ENCODE results near the gene SLC22A6. TPM values are rescaled to one million over a fixed set of nuclear protein-coding genes. Genes with fewer than 3 reads are reported as not detected.

Gene SLC22A6
- total RNA-seq, 1 experiment from 2014 or later, result not detected

DNA sequence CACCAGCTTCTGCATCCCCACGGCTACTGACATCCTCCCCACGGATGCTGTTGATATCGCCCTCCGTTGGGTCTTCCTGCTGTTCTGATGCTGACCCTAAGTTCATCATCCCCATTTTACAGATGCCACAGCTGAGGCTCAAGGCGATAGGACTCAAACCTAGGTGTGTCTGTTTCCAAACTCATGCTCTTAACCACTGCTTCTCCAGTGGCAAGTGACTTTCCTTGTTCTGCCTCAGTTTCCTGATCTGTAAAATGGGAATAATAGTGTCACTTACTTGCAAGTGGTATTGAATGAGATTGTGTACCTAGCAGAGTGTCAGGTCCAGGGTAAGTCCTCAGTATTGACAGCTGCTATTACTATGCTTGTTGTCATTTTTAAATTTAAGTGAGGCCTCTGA lies 14.4 kb upstream of the SLC22A6 start:
- in situ Hi-C loops (cut with HindIII; ENCODE audit: low pct_unique_long_range_greater_than_20kb, low sequenced_read_pairs), result no loop called here
- DNase-seq (ENCODE audit: low read depth), result no peak

DNA sequence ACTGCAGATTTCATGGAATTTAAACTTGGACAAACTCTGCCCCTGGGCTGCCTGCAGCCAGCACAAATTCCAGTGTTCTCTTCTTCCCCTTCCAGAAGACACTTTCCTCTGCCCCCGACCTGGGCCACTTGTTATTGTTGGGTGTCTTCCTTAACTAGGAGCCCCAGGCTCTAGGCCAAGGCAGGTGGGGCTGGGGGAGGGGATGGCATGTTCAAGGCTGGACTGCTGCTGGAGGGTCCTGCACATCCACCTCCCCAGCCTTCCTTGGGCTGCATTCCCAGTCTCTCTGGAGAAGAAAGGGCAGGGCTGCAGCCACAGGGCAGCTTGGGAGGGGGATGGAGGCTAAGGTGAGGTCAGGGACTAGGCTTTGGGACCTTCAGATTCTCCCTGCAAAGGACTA lies 11.5 kb upstream of the SLC22A6 start:
- in situ Hi-C loops (cut with HindIII; ENCODE audit: low pct_unique_long_range_greater_than_20kb, low sequenced_read_pairs), result no loop called here
- no peak for DNase-seq (ENCODE audit: low read depth)

DNA sequence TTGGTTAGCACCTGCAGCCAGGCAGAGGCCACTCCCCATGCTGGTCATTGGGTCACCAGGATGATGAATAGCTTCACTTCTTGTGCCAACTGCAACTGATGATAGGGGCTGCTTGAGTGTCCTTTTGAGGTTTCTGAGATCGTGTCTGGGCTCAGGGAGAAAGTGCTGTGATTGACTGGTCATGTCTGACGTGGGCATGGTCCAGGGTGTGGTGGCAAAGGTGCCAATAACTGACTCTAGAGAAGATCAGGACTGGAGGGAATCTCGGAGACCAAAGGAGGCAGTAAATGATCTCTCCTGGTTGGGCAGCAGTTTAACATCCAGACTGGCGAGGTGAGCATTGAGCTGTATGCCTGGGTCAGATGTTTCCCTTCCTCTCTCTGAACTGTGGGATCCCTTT lies 10.0 kb upstream of the SLC22A6 start:
- in situ Hi-C loops (cut with HindIII; ENCODE audit: low pct_unique_long_range_greater_than_20kb, low sequenced_read_pairs), result no loop called here

DNA sequence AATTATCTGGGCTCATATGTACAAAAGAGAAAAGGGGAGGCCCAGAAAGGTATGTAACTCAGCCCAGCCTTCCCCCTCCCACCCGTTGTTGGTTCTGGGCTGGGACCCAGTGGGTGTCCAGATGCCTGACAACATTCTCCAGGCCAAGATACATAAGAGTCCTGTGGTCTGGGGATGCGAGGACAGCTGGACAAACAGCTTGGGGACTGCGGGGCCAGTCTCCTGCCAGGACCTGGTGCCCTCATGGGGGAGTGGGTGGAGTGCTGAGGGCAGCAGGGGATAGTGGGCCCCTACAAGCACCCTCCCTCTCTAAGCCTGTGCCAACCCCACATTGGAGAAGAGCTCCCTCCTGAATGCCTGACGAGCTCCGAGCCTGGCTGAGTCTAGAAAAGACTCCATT lies 3.5 kb upstream of the SLC22A6 start:
- DNase-seq (ENCODE audit: low read depth), result no peak
- in situ Hi-C loops (cut with HindIII; ENCODE audit: low pct_unique_long_range_greater_than_20kb, low sequenced_read_pairs), result no loop called here

More for the DNA sequence above, 10.0 kb upstream of the SLC22A6 start:
- no peak for DNase-seq (ENCODE audit: low read depth)

DNA sequence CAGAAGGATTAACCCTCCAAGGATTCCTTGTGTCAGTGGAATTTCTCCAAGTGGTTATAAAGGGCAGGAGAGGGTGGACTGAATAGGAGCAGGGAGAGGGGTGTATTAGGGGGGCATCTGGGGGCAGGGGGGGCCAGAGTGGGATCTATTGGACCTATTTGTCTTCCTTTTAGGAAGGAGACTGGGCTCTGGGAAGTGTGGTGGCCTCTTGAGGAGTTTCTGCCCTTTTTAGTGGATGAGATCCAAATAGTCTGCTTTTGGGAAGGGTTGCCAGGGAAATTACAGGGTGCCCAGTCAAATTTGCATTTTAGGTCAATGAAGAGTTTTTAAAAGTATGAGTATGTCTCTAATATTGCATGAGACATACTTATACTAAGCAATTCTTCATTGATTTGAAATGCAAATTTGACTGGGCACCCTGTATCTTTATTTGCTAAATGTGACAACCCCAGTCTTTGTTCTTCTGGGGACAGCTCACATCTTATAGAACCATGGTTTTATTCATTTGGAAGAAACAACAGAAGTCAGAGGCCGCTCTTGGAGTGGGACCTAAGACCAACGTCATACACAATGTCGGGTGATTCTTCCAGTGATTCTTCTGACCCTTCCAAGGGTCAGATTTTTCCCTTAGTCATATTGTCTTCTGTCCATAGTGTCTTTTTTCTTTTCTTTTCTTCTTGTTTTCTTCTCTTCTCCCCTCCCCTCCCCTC lies 429 bp upstream of the SLC22A6 start:
- in situ Hi-C loops (cut with HindIII; ENCODE audit: low pct_unique_long_range_greater_than_20kb, low sequenced_read_pairs), result no loop called here
- no peak for DNase-seq (ENCODE audit: low read depth)

DNA sequence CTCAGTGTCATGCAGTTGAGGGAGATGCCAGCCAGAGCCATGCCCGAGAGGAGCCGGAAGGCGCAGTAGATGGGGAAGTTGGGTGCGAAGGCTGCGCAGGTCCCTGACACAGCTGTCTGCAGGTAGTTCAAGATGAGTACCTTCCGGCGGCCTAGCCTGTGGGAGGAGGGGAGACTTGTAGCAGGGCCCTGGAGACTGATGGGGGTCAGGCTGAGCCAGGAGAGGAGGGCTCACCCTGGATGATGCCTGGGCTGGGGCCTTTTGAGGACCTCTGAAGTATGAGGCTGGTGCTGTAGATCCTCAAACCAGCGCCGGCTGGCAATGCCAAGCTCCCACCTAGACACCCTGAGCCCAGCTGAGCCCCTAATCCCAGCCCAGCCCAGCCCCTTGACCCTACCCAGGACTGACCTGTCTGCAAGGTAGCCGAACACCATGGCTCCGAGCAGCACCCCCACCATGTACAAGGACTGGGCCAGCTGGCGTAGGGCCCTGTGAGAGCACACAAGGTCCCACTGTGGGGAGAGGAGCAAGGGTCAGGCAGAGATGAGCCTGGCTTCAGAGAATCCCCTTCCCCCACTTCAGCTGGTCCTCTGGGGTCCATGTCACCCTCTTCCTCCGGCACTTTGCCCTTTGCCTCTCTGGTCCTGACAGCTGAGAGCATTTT lies 1.1 kb downstream of the SLC22A6 start:
- DNase-seq (ENCODE audit: low read depth), result no peak
- in situ Hi-C loops (cut with HindIII; ENCODE audit: low pct_unique_long_range_greater_than_20kb, low sequenced_read_pairs), result no loop called here

DNA sequence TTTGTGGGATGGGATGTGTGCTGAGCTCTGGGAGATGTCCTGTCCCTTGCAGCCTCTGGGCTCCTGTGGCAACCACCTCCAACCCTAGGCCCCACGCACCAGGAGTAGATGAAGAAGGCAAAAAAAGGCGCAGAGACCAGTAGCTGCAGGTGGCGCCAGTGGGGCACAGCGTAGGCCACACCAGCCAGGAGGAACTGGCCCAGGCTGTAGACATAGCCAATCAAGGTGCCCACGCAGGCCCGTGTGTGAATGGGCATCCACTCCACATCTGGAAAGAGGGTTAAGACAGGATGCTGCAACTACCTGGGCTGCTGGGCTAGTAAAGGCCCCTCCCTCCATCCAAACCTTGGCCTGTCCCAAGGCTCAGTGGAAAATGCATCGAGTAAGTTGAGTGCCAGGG lies 3.0 kb downstream of the SLC22A6 start:
- DNase-seq (ENCODE audit: low read depth), result no peak
- in situ Hi-C loops (cut with HindIII; ENCODE audit: low pct_unique_long_range_greater_than_20kb, low sequenced_read_pairs), result no loop called here

DNA sequence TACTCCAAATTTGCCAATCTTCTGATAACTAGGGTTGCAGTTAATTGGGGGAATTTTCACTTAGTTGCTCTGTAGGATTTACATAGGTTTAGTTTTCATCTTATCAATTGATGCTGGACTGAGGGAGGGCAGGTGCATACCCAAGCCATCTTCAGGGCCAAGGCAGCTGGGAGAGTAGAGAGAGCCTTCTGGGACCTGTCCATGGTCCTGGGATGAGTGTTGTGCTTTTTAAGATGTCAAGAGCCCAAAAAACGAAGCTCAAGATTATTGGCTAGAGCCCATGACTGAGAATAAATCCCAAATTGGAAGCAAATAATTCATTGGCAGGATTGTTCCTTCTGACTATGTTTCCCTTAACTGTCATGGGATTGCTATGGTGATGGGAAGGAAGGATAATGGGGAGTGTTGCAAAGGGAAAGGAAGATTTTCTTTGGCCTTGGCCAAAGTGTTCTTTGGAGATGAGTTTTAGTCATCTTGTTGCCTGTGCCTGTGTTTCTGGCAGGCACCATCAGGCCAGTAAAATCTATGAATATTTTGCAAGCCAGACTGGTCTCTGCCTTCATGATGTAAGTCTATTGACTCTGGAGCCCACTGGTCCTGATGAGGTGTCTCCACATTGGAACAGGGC lies 4.5 kb downstream of the SLC22A6 start:
- in situ Hi-C loops (cut with HindIII; ENCODE audit: low pct_unique_long_range_greater_than_20kb, low sequenced_read_pairs), result no loop called here
- DNase-seq (ENCODE audit: low read depth), result no peak

DNA sequence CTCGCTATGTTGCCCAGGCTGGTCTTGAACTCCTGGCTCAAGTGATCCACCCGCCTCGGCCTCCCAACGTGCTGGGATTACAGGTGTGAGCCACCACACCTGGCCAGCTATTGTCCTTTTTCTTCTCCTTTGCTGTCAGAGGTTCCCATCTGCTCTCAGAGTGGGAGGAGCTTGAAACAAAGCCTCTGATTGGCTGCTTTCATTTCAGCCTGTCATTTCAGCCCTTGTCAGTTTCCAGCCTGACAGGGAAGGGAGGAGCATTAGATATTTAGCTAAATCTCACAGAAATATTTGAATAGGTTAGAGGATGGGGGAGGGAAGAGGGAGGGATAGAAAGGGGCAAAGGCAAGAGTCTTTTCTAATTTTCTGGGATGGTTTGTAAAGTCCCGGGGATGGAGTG lies 8.7 kb downstream of the SLC22A6 start:
- in situ Hi-C loops (cut with HindIII; ENCODE audit: low pct_unique_long_range_greater_than_20kb, low sequenced_read_pairs), result no loop called here
- no peak for DNase-seq (ENCODE audit: low read depth)

DNA sequence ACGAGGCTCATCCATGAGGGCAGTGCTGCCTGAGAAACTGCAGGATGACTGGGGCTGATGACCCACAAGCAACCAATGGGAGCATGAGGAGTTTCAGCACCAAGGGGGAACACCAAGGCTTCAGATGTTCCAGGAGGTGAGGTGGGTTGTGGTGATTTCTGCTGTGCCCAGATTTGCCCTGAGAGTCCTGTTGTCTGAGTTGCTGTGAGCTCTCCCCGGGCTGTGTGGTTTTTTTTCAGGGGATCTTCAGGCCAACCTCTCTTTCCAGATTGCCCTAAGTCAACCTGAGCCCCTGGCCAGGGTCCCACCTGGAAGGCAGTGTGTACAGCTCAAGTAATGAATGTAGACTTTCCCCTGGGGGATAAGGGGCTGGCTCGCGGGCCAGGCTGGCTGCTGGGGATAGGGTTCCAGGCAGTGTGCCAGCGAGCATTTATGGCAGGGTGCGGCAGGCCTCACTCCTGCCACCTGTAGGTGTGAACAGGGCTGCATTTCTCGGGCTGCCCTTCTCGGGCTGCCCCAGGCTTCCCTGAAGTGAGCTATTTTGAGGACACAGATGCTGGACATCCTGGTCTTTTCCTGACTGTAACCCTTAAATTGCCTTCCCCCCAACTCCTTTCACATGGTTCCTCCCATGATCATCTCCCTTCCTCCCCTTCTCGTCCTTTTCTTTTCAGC lies 9.8 kb downstream of the SLC22A6 start:
- in situ Hi-C loops (cut with HindIII; ENCODE audit: low pct_unique_long_range_greater_than_20kb, low sequenced_read_pairs), result no loop called here
- DNase-seq (ENCODE audit: low read depth), result no peak

DNA sequence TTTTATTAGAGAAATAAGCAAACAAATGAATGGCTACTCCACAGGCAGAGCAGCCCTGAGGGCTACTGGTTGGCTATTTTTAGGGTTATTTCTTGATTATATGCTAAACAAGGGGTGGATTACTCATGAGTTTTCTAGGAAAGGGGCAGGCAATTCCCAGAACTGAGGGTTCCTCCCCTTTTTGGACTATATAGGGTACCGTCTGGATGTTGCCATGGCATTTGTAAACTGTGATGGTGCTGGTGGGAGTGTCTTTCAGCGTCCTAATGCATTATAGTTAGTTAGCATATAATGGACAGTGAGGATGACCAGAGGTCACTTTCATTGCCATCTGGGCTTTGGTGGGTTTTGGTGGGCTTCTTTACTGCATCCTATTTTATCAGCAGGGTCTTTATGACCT lies 19.2 kb downstream of the SLC22A6 start:
- DNase-seq (ENCODE audit: low read depth), result no peak
- in situ Hi-C loops (cut with HindIII; ENCODE audit: low pct_unique_long_range_greater_than_20kb, low sequenced_read_pairs), result no loop called here

DNA sequence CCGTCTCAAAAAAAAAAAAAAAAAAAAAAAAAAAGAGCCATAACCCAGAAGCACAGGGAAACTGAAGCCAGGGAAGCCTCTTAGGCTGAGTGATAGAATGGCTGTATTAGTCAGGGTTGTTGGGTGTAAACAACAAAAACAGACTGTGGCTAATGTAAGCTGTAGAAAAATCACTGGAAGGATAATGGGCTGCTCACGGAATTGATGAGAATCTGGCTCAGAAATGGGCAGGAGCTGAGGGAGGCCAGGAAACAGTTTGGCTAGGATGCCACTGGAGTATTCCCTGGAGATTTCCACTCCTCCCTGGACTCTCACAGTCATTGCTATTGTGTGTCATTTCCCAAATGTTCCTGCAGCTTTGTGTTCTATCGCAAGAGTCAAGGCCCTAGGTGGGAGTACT lies 22.4 kb downstream of the SLC22A6 start:
- no peak for DNase-seq (ENCODE audit: low read depth)
- in situ Hi-C loops (cut with HindIII; ENCODE audit: low pct_unique_long_range_greater_than_20kb, low sequenced_read_pairs), result no loop called here

DNA sequence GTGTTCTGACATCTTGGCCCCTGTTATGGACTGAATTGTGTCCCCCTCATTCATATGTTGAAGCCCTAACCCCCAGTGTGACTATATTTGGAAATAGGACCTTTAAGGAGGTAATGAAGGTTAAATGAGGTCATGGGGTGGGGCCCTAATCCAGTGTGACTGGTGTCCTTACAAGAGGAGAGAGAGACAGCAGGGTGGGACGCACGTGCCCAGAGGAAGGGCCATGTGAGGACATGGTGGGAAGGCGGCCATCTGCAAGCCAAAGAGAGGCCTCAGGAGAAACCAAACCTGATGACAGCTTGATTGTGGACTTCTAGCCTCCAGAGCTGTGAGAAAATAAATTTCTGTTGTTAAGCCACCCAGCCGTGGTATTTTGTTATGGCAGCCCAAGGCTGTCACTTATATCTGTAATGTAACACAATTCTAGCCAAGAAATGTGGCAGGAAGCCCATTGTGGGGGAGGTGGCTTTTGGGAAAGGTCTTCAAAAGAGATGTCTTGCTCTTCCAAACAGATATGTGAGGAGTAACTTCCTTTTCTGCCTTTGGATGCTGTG lies 23.7 kb downstream of the SLC22A6 start:
- in situ Hi-C loops (cut with HindIII; ENCODE audit: low pct_unique_long_range_greater_than_20kb, low sequenced_read_pairs), result no loop called here
- no peak for DNase-seq (ENCODE audit: low read depth)

DNA sequence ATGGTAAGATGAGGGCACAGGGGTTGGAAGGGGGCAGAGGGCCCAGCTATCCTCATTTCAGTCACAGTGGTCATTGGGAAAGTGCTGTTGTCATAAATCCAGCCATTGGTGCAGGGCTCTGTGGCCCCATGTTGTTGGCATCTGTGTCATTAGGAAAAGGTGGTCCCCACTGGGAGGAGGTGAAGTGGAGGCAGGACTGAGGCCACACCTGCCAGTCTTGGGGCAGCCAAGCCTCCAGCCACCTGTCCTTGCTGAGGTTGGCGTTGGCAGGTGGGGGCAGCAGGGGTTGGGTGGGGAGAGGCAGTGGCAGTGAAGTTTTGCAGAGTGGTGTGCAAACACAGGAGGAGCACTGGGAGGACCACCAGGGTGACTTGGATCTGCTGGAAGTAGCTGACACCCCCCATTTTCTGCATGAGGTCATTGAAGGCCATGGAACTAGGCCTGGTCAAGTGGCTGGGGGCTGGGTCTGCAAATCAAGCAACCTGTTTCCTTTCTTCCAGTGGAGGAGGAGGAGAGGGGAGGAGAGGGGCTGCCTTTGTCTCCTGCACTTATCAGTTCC lies 25.3 kb downstream of the SLC22A6 start:
- DNase-seq (ENCODE audit: low read depth), result no peak

DNA sequence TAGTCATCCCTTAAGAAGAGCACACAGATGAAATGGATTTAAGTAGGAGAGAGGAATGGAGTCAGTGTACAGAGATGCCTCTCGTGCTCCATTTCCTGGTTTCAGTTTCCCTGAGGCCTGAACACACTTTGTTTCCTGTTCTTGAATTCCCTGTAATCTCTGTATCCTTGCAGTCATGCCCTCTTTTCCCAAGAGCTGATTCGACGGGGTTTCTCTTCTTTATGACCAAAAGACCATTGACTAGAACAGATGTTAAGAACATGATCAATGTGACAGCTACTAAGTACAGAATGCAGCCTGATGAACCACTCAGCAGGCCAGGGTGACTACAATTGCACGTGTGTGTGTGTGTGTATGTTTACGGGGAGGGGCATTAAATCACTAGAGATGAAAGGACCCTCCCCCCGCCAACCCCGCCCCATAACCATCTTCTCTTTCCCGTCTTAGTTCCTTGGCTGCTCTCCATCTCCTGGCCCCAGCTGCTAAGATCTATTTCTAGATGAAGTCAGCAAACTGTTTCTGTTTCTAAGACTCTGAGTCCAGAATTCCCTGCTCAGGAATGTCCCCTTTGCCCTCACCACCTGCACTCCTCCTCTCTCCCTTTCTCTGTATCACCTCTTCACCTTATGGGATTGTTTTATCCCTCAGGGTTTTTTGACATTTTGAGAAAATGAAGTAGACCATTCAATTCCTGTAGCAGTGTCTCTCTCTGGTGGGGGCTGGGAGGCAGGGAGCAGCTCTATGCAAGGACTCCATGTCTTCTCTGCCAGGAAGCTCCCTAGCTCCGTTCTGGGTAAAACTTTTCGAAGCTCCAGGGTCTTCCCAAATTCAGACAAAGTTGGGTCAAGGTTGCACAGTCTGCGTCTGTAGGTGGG lies 26.0 kb downstream of the SLC22A6 start:
- DNase-seq (ENCODE audit: low read depth), result no peak
- in situ Hi-C loops (cut with HindIII; ENCODE audit: low pct_unique_long_range_greater_than_20kb, low sequenced_read_pairs), result no loop called here

More for the DNA sequence above, 25.3 kb downstream of the SLC22A6 start:
- in situ Hi-C loops (cut with HindIII; ENCODE audit: low pct_unique_long_range_greater_than_20kb, low sequenced_read_pairs), result no loop called here

DNA sequence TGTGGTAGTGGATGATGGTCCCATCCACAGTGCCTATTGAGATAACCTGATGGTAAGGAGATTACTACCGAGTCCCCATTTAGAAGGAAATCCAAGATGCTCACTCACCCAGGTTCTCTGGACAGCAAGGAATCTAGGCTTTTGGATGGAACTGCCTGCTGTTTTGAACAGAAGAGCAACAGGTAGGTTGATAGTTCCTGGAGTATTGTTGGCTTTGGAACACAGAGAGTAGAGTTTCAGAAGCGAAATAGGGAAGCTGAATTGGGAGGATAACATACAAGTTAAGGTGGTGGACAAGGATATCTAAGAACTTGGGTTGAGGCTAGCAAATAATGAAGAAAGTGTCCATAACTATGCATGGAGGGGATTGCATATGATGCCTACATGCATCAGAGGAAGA lies 27.6 kb downstream of the SLC22A6 start:
- DNase-seq (ENCODE audit: low read depth), result no peak
- in situ Hi-C loops (cut with HindIII; ENCODE audit: low pct_unique_long_range_greater_than_20kb, low sequenced_read_pairs), result no loop called here

DNA sequence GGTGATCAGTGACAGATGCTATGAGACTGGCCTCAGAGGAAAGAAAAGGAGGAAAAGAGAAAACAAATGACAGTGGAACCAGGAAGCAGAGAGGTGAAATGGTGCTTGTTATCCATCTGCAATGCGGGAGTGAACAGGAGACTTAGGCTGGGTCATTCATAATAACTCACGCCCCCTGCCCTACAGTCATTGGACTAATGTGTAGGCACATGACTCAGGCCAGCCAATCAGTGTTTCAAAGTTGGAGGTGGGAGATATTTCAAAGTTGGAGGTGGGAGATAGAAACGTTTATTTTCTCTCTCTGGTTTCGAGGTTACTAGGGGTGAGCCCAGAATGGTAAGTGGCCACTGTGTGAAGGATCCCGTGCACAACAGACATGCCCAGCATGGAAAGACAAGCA lies 30.3 kb downstream of the SLC22A6 start:
- DNase-seq (ENCODE audit: low read depth), result no peak
- in situ Hi-C loops (cut with HindIII; ENCODE audit: low pct_unique_long_range_greater_than_20kb, low sequenced_read_pairs), result no loop called here

DNA sequence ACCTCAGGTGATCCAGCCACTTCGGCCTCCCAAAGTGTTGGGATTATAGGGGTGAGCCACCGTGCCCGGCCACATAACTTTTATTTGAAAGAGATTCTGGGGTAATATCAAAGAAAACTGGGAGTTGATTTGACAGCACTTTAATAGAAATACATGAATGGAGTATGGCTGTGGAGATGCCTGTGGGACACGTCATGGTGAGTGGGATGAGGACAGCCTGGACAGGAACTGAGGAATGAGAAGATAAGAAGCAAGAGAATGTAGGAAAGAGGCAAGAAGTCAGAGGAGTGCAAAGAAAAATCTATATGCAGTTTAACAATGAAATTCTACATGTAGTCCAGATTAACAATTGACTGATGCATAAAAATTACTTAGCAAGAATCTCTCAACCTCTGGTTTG lies 31.0 kb downstream of the SLC22A6 start:
- in situ Hi-C loops (cut with HindIII; ENCODE audit: low pct_unique_long_range_greater_than_20kb, low sequenced_read_pairs), result no loop called here
- no peak for DNase-seq (ENCODE audit: low read depth)

Data from Caki2 (cell line).